ENCODE data around the gene SAMD4A.

SAMD4A gene

DNA sequence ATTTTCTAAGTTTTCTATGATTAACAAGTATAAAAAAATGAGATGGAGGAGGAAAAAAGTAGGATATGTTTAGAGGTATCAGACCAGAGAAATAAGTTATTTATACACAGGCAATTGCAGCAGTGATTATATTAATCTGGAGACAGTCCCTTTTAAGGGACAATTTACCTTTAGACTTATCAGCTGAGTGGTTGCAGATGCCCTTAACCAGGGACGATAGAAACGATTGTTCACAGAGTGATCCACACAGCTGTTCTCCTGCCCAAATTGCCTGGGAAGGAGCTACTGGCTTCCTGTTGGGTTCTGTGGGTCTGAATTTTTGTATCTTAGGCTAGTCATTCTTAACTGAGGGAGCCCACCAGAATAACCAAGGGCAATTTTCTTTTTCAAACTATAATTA lies 269.3 kb downstream of the SAMD4A start:
- no peak for DNase-seq (ENCODE audit: low spot score)

DNA sequence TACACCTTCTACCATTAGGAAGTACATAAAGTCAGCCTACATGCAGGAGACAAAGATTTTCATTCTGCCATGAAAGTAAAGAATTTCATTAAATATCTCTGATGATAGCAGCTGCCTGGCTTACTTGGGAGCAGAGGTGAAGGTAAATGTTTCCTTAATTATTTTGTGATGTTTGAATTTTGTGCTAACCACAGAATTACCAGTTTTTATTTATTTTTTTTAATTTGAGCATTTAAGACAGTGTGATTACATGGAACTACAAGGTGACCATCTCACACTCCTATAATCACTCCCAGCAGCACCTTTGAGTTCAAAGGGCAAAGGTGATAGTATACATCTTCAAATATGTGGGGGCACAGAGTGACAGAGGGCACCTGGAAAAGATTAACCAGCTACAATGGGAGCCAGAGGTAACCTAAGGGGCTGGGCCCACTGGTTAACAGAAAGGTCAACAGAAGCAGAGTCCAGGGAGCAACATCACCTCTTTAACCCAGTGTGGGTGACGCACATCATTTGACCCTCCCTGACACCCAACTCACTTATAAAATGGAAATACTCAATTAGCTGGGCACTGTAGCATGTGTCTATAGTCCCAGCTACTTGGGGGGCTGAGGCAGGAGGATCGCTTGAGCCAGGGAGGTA lies 270.7 kb downstream of the SAMD4A start:
- DNase-seq (ENCODE audit: low spot score): no peak

DNA sequence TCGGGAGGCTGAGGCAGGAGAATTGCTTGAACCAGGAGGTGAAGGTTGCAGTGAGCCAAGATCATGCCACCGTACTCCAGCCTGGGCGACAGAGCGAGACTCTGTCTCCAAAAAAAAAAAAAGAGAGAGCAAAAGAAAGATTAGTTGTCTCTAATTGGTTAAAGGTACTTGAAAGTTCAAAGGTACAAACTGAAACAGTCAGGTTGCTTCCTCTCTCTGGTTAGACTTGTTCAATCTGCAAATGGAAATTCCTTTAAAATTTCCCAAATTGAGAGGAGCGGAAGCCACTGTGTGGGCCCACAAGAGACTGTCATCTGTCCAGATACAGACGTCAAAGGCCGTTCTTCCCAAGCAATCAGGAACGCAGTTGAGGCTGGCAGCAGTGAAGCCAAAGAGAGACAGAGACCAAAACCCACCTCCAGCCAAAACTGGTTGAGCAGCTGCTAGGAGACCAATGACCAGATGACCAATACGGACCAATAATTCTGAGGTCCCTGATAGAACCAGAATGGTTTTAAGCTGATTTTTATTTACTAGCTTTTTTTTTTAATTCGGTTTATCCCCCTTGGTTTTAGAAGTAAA lies 272.1 kb downstream of the SAMD4A start:
- DNase-seq (ENCODE audit: low spot score): no peak

DNA sequence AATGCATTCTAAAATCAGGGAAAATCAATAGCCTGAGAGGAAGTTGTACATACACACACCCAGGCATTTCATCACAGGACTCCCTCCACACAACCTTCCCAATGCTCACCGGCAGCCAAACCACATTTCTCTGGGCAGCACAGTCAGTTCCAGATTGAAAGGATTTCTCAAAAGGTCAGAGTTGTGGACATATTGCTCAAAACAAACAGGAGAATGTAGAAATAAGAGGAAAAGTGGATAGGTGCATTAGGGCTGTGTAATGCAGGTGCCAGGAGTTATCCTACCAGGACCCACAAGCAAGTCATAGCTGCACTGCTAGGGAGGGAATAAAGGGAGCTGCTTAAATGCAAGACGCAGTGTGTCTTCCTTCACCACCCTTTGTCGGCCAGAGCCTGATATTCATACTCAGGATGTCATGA lies 272.8 kb downstream of the SAMD4A start:
- no peak for DNase-seq (ENCODE audit: low spot score)

DNA sequence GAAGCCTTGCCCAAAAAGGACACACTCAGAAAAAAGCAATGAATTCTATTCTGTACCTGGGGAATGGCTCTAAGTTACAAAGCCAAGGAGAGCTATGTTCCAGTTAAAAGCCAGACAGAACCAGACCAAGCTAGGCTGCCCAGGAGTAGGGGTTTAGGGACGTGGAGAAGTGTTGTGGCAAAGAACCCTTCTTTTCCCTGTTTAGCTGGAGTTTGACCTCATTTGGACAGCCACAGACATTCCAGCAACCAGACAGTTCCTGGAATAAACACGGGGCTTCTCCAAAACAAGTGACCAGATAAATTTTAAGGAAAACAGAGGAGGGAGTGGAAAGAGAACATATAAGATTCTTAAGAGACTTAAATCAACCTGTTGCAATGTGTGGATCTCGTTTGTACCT lies 273.4 kb downstream of the SAMD4A start:
- DNase-seq (ENCODE audit: low spot score): no peak

DNA sequence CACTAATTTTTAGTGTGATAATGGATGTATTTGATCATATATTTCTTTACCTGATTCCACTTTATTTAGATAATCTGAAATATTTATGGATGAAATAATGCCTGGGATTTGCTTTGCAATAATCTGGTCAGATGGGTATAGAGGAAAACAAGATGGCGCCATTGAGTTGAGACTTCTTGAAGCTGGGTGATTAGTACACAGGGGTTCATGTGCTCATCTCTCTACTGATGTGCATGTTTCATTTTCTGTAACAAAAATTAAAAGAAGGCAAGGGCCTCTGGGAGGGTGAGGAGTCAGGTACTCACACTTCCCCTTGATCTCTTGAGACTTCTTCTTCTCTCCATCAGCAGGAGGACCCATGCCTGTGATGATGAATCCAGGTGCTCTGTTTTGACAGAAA lies 273.9 kb downstream of the SAMD4A start:
- no peak for DNase-seq (ENCODE audit: low spot score)

Data from COLO829 (cell line).